ENCODE results near the gene ROPN1L.

GRCh38 chr5:10475931-10476676 lies 34.4 kb downstream of the ROPN1L start:
- no peak for TF ChIP-seq CTCF (IDR thresholded peaks at IDR 0.05)
- TF ChIP-seq POLR2A (IDR thresholded peaks at IDR 0.05), result no peak

Data from body of pancreas (tissue), 4 donors.